K562 (cell line): ENCODE measurements around the gene CLCF1. TPM values are rescaled to one million over a fixed set of nuclear protein-coding genes. Genes with fewer than 3 reads are reported as not detected.
A peak's percentile ranks its signal among the peaks of the same experiment; 100 is the strongest.

Experiments used
- ARID2 ChIP-seq: fragments of 450-650 bp; IDR thresholded peaks from 2 replicates; pipeline ENCODE4 v1.6.1; 2017; ENCODE audit warnings: antibody characterized with exemption, mild to moderate bottlenecking
- CREB1 ChIP-seq, 2 experiments: sonication (generic) in 1 of 2; formaldehyde crosslinking in 1 of 2; IDR thresholded peaks; 2 replicates each; pipeline versions ENCODE4 v1.6.1 to v1.8.0; 2012 to 2022; ENCODE audit warnings: inconsistent platforms in 1 of 2, mild to moderate bottlenecking in 1 of 2, missing genetic modification reagents in 1 of 2, moderate library complexity in 1 of 2
- ELF2 ChIP-seq: fragments of 250-450 bp; sonication (Bioruptor Pico); IDR thresholded peaks from 2 replicates; pipeline ENCODE4 v1.5.0; 2021; ENCODE audit warnings: mild to moderate bottlenecking
- ILF3 ChIP-seq: fragments of 450-650 bp; IDR thresholded peaks from 2 replicates; pipeline ENCODE4 v1.6.1; 2018; ENCODE audit warnings: antibody characterized with exemption, mild to moderate bottlenecking, moderate library complexity, borderline replicate concordance
- MAFK ChIP-seq: IDR thresholded peaks from 2 replicates; pipeline ENCODE4 v1.6.1; 2011; ENCODE audit warnings: low read length, improper control_type of control experiment
- NFIC ChIP-seq: fragments of 450-650 bp; IDR thresholded peaks from 2 replicates; pipeline ENCODE4 v1.6.1; 2017; ENCODE audit warnings: mild to moderate bottlenecking, inconsistent platforms
- NFRKB ChIP-seq: fragments of 450-650 bp; IDR thresholded peaks from 2 replicates; pipeline ENCODE4 v1.6.1; 2016; ENCODE audit warnings: low read depth
- NFXL1 ChIP-seq: fragments of 450-650 bp; formaldehyde crosslinking; IDR thresholded peaks from 2 replicates; pipeline ENCODE4 v1.4.0; 2021; ENCODE audit warnings: mild to moderate bottlenecking
- NONO ChIP-seq, 2 experiments: fragments of 200-400 bp in 1 of 2; fragments of 450-650 bp in 1 of 2; formaldehyde crosslinking in 1 of 2; IDR thresholded peaks; 2 replicates each; pipeline ENCODE4 v1.6.1; 2017; ENCODE audit warnings: low read depth in 2 of 2, mild to moderate bottlenecking in 2 of 2, moderate library complexity in 2 of 2, low read length in 1 of 2
- PTBP1 ChIP-seq: fragments of 200-400 bp; formaldehyde crosslinking; IDR thresholded peaks from 2 replicates; pipeline ENCODE4 v1.6.1; 2017; ENCODE audit warnings: low read depth, low read length
- RAD21 ChIP-seq, 2 experiments: fragments of 250-450 bp in 1 of 2; fragments of 450-650 bp in 1 of 2; sonication (Bioruptor Pico) in 1 of 2; formaldehyde crosslinking in 1 of 2; IDR thresholded peaks in 1 of 2; conservative IDR thresholded peaks in 1 of 2; 2 replicates each; pipeline versions ENCODE4 v1.4.0 to v1.8.0; 2020 to 2022; ENCODE audit warnings: mild to moderate bottlenecking in 2 of 2, moderate library complexity in 1 of 2
- SMARCA5 ChIP-seq: fragments of 450-650 bp; IDR thresholded peaks from 2 replicates; pipeline ENCODE4 v1.6.1; 2016
- SRSF7 ChIP-seq: fragments of 200-400 bp; formaldehyde crosslinking; optimal IDR thresholded peaks from 2 replicates; pipeline ENCODE3; 2017; ENCODE audit warnings: mild to moderate bottlenecking, low read depth, low read length
- TAF9B ChIP-seq: fragments of 450-650 bp; IDR thresholded peaks from 2 replicates; pipeline ENCODE4 v1.6.1; 2018; ENCODE audit warnings: mild to moderate bottlenecking; ENCODE audit not compliant: partially characterized antibody
- TBL1XR1 ChIP-seq, 2 experiments: IDR thresholded peaks; 2 replicates each; pipeline ENCODE4 v1.6.1; 2012; ENCODE audit warnings: improper control_type of control experiment in 2 of 2, low read length in 2 of 2, mild to moderate bottlenecking in 1 of 2
- ZFP1 ChIP-seq: fragments of 450-650 bp; formaldehyde crosslinking; IDR thresholded peaks from 2 replicates; pipeline ENCODE4 v1.4.0; 2020; ENCODE audit warnings: mild to moderate bottlenecking, mixed read lengths
- ZFP30 ChIP-seq: fragments of 250-450 bp; sonication (Bioruptor Pico); IDR thresholded peaks from 2 replicates; pipeline ENCODE4 v1.8.0; 2022; ENCODE audit warnings: moderate library complexity, mild to moderate bottlenecking, inconsistent platforms, borderline replicate concordance
- ZNF253 ChIP-seq: fragments of 250-450 bp; sonication (Bioruptor Pico); conservative IDR thresholded peaks from 2 replicates; pipeline ENCODE4 v1.6.1; 2021; ENCODE audit warnings: mild to moderate bottlenecking
- ZNF324 ChIP-seq: fragments of 250-450 bp; sonication (Bioruptor Pico); IDR thresholded peaks from 2 replicates; pipeline ENCODE4 v1.4.0; 2020; ENCODE audit warnings: mild to moderate bottlenecking
- ZNF77 ChIP-seq: fragments of 250-450 bp; sonication (Bioruptor Pico); IDR thresholded peaks from 2 replicates; pipeline ENCODE4 v1.5.0; 2020
- ZZZ3 ChIP-seq: fragments of 450-650 bp; IDR thresholded peaks from 2 replicates; pipeline ENCODE4 v1.6.1; 2016; ENCODE audit warnings: antibody characterized with exemption, mild to moderate bottlenecking, moderate library complexity
- polyA plus RNA-seq, 8 experiments: library from polyadenylated mRNA; depleted of rRNA in 4 of 8; stranded (reverse) in 5 of 8; unstranded in 3 of 8; fragments of >200 nt; fragmentation: Nextera tagmentation in 2 of 8; fragmentation: Illumina TruSeq in 1 of 8; extraction: Ambion mirVana in 2 of 8; extraction: Trizol in 1 of 8; gene quantifications; 2 replicates each; pipeline versions ENCODE4 v1.2.1 to v1.2.3, GENCODE V29; 2011 to 2014; ENCODE audit warnings: inconsistent platforms in 1 of 8, missing spikeins in 1 of 8
- total RNA-seq, 7 experiments: library from RNA; depleted of rRNA in 6 of 7; stranded (reverse); fragments of >200 nt in 6 of 7; fragmentation: Illumina TruSeq in 2 of 7; extraction: Trizol in 2 of 7; gene quantifications; 2 replicates each; pipeline versions ENCODE4 v1.2.1 to v1.2.3, GENCODE V29; 2011 to 2021; ENCODE audit warnings: low replicate concordance in 1 of 7
- TF ChIP-seq, protein P1 (sequence below): fragments of 200-800 bp; sonication (Bioruptor generic); IDR thresholded peaks from 2 replicates; pipeline ENCODE4 v1.6.1; 2017; ENCODE audit warnings: missing genetic modification characterization, missing compliant biosample characterization
- TF ChIP-seq, protein P2 (sequence below): fragments of 450-650 bp; formaldehyde crosslinking; conservative IDR thresholded peaks from 2 replicates; pipeline ENCODE4 v1.4.0; 2022; ENCODE audit warnings: mild to moderate bottlenecking, missing genetic modification characterization
- TF ChIP-seq, protein P3 (sequence below): sonication (generic); formaldehyde crosslinking; IDR thresholded peaks from 2 replicates; pipeline ENCODE4 v1.8.0; 2022; ENCODE audit warnings: mild to moderate bottlenecking, missing genetic modification reagents

Gene CLCF1
- total and polyA plus RNA-seq, 9 of the 15 experiments (the other 6 are each of a cell fraction or from before 2014, with no cell fraction given): 0.49 to 5.8 (median 3.0) TPM

DNA sequence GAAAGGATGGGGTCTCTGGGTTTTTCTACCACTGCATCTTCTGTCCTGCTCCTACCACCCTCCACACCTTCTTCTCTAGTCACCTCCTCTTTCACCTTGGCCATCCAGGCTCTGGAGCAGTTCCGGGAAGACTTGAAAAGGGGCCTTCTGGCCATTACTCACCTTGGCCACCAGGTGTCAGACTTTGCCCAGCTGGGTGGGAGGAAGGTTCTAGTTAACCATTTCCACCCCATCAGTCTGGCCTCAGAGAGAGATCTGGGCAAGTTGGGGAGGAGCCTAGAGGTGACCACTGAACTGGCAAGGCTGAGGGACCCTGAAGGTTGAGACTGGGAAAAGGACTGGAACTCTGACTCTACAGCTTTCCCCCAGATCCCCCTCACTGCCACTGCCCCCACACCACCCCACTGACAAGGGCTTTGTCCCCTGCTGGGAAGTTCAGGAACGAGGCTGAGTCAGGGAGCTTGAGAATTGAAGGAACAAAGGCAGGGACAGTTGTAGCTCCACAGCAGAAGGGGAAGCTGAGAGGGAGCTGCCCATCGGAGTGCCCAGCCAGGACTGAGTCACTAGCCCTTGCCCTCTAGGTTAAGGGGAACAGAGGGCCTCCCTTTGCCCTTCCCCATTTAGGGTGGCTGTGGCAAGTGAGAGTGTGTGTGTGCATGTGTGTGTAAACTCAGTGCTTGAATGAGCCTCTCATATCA, 16.4 kb downstream of the CLCF1 start (continued):
- TF ChIP-seq ILF3 (no peak), ARID2 (peak; percentile 98), TAF9B (no peak), ZFP30 (CRISPR knock-in tag) (no peak), ZZZ3 (no peak), MAFK (no peak), NFRKB (peak; percentile 33; the same call in 1 of the 2 replicates), ZFP1 (CRISPR knock-in tag) (no peak), ZNF324 (CRISPR knock-in tag) (no peak), SRSF7 (no peak), NFXL1 (CRISPR knock-in tag) (no peak), CREB1 (IDR thresholded peaks at IDR 0.05) (no peak), CREB1 (CRISPR knock-in tag; IDR thresholded peaks at IDR 0.05) (peak; percentile 31; the same call in 1 of the 2 replicates), TBL1XR1 (IDR thresholded peaks at IDR 0.05; ENCODE audit: low read length in 2 of 2) (no peak), NFIC (no peak), PTBP1 (0 out of 2 replicates have a peak, but pooled peaks have one; percentile 11), ZNF253 (CRISPR knock-in tag) (no peak), RAD21 (CRISPR knock-in tag; conservative IDR thresholded peaks at IDR 0.05 in 1 of 2, IDR thresholded peaks at IDR 0.05 in 1 of 2) (peak; percentile 96 to 99), NONO (IDR thresholded peaks at IDR 0.05; ENCODE audit: low read depth in 2 of 2, low read length in 1 of 2) (no peak), ELF2 (CRISPR knock-in tag) (0 out of 2 replicates have a peak, but pooled peaks have one; percentile 42), SMARCA5 (peak; percentile 11; the same call in 1 of the 2 replicates), ZNF77 (CRISPR knock-in tag) (no peak)
- TF ChIP-seq, protein P1, sequence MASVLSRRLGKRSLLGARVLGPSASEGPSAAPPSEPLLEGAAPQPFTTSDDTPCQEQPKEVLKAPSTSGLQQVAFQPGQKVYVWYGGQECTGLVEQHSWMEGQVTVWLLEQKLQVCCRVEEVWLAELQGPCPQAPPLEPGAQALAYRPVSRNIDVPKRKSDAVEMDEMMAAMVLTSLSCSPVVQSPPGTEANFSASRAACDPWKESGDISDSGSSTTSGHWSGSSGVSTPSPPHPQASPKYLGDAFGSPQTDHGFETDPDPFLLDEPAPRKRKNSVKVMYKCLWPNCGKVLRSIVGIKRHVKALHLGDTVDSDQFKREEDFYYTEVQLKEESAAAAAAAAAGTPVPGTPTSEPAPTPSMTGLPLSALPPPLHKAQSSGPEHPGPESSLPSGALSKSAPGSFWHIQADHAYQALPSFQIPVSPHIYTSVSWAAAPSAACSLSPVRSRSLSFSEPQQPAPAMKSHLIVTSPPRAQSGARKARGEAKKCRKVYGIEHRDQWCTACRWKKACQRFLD: 0 out of 2 replicates have a peak, but pooled peaks have one; percentile 17
- TF ChIP-seq, protein P2, sequence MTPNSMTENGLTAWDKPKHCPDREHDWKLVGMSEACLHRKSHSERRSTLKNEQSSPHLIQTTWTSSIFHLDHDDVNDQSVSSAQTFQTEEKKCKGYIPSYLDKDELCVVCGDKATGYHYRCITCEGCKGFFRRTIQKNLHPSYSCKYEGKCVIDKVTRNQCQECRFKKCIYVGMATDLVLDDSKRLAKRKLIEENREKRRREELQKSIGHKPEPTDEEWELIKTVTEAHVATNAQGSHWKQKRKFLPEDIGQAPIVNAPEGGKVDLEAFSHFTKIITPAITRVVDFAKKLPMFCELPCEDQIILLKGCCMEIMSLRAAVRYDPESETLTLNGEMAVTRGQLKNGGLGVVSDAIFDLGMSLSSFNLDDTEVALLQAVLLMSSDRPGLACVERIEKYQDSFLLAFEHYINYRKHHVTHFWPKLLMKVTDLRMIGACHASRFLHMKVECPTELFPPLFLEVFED (CRISPR knock-in tag): 0 out of 2 replicates have a peak, but pooled peaks have one; percentile 32
- TF ChIP-seq, protein P3, sequence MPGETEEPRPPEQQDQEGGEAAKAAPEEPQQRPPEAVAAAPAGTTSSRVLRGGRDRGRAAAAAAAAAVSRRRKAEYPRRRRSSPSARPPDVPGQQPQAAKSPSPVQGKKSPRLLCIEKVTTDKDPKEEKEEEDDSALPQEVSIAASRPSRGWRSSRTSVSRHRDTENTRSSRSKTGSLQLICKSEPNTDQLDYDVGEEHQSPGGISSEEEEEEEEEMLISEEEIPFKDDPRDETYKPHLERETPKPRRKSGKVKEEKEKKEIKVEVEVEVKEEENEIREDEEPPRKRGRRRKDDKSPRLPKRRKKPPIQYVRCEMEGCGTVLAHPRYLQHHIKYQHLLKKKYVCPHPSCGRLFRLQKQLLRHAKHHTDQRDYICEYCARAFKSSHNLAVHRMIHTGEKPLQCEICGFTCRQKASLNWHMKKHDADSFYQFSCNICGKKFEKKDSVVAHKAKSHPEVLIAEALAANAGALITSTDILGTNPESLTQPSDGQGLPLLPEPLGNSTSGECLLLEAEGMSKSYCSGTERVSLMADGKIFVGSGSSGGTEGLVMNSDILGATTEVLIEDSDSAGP (CRISPR knock-in tag): no peak
